Stimulated activated naive CD8-positive, alpha-beta T cell treated with anti-CD3 and anti-CD28 coated beads, Interleukin-15, Interleukin-2, amounts not matched to agents 100 U/mL and 50 U/mL, for 24 hours (primary cell): ENCODE measurements around the gene CCDC40.
"Not testable (repeated sequence)": the region's sequence is repeated elsewhere in the genome, so short reads cannot be mapped to it uniquely, and the experiment has no call there.

Experiments used
- ATAC-seq: fragments of 150-1000 bp; cut with Tn5 transposase; one replicate; pipeline ENCODE4 v1.10.0; 2021
- DNase-seq: peaks from one replicate; pipeline ENCODE4 v3.0.0; 2021

CCDC40 gene, protein sequence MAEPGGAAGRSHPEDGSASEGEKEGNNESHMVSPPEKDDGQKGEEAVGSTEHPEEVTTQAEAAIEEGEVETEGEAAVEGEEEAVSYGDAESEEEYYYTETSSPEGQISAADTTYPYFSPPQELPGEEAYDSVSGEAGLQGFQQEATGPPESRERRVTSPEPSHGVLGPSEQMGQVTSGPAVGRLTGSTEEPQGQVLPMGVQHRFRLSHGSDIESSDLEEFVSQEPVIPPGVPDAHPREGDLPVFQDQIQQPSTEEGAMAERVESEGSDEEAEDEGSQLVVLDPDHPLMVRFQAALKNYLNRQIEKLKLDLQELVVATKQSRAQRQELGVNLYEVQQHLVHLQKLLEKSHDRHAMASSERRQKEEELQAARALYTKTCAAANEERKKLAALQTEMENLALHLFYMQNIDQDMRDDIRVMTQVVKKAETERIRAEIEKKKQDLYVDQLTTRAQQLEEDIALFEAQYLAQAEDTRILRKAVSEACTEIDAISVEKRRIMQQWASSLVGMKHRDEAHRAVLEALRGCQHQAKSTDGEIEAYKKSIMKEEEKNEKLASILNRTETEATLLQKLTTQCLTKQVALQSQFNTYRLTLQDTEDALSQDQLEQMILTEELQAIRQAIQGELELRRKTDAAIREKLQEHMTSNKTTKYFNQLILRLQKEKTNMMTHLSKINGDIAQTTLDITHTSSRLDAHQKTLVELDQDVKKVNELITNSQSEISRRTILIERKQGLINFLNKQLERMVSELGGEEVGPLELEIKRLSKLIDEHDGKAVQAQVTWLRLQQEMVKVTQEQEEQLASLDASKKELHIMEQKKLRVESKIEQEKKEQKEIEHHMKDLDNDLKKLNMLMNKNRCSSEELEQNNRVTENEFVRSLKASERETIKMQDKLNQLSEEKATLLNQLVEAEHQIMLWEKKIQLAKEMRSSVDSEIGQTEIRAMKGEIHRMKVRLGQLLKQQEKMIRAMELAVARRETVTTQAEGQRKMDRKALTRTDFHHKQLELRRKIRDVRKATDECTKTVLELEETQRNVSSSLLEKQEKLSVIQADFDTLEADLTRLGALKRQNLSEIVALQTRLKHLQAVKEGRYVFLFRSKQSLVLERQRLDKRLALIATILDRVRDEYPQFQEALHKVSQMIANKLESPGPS

DNA sequence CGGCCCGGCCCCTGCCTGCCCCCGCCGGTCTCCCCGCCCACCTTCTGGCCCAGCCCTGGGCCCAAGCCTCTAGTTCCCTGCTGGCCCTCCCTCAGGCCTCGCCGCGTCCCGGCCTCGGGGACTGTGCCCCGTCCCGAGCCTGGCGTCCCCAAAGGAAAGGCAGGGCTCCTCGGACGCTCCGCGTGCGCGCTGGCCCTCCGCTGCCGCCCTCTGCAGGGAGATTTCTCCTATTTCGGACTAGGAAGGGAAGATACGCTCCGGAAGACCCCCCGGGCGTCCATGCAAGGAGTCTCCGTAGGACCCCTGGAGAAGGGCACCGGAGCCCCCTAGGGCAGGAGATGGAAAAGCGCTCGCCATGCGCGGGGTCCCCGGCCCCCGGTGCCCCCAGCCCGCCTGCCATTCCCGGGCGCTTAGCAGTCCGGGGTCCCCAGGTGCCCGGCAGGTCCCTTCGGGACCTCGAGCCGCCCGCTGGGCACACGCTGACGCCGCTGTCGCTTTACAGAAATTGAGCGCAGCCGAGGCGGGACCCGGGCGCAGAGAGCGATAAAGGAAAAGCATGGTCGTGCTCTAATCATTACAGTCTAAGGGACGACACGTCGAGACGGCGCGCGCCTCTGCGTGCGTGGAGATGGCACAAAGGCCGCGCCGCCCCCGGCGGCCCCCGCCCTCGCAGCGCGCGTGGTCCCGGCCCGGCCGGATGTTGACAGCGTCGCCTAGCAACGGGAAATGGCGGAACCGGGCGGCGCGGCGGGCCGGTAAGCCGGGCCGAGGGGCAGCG, at the start of gene CCDC40:
Gene CCDC40, plus strand, starts transcription at position 706 of the 778 bp plus-strand sequence. Its CDS starts 21 bp downstream, at position 727.
- ATAC-seq, result peak; percentile 82
- DNase-seq, result peak; percentile 82

GRCh38 chr17:79987187-79987934, 49.1 kb upstream of the CCDC40 start:
- no peak for ATAC-seq
- no peak for DNase-seq

DNA sequence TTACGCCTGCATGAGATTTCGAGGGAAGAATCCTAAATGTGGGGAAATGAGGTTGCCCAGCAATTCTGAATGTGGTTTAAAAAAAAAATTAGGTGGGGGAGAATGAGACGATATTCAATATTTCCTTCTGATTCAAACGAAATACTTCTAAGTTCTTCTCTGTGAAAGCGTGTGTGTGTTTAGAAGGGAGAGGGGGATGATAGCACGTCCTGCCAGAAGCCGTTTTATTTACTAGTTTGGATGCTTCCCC, 48.6 kb upstream of the CCDC40 start:
- DNase-seq (no peak), ATAC-seq (no peak)

DNA sequence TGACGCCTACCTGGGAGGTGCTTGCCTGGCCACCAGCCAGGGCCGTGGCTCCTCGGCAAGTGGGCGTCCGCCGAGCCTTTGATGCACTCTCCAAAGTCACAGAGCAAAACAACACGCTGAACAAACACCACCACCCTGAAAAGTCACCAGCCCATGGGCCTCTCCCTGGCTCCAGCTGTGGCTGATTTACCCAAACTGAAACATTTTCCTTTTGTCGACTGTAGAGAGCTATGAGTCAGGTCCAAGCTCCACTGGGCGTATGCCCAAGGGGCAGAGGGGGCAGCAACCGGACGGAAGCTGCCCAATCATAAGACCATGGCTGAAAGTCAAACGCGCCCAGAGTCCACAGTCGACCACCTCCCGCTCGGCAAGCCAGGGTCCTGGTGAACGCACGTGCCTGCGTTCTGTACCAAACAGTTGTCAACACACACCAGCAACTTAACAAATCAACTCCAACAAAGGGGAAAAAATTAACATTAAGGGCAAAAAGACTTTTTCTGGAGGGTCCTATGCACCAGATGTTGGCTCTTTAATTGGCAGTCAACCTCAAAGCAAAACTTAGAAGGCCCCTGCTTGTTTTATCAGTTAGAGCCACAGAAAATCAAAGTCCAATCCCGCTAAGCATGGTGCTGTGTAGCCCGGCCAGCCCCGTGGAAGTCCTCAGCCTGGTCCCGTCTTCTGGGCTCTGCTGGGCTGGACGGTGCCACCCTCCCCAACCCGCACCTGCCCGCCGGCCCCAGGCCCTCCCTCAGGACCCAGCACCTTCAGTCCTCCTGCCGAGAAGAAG, 48.1 kb upstream of the CCDC40 start:
- DNase-seq (peak; percentile 37), ATAC-seq (peak; percentile 11)

DNA sequence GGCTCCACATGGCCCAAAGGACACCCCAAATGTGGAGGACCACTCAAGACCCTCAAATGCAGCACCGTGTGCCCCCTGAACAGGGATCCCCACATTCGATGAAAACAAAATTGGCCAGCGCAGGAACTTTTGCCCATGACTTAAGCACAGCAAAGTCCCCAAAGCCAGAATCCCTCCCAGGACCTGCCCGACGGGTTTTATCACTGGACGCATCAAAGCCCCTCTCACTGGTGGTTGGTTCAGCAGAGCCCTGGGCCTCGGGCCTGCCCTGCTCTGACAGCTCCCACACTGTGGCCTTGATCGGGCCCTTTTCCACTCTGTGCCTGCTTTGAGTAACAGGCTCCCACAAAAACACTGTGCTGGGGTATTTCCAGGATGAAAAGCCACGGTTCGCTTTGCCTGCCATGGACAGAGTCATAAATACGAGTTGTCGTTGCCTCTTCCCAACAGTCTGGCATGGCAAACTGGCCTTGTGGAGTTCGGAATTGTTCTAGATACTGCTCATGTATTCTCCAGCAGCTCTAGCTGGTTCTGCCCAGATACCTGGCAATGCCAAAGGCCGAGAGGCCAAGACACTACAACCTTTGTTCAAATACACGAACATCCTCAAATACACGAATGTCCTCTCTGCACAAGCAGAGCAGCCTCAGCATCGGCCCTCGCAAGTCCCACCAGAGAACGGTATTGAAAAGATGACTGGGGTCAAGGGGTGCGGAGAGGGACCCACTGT, 47.2 kb upstream of the CCDC40 start:
- no peak for DNase-seq
- ATAC-seq, result no peak

- no peak for DNase-seq
- no peak for ATAC-seq
Measured at GRCh38 chr17:79990051-79990592, 46.3 kb upstream of the CCDC40 start.

DNA sequence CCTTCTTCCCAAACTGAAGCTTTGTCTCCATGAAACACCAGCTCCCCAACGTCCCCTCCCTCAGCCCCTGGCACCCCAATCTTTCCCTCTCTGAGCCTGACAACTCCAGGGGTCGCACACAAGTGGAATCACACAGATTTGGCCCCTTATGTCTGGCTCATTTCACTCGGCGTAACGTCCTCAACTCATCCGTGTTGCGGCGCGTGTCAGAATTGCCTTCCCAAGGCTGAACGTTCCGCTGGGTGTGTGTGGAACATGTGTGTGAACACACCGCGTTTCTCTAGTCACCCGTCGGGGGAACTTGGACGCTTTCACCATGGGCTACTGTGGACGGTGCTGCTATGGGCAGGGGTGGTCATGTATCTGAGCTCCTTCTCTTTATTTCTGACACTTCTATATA, 45.7 kb upstream of the CCDC40 start:
- ATAC-seq, result no peak

DNA sequence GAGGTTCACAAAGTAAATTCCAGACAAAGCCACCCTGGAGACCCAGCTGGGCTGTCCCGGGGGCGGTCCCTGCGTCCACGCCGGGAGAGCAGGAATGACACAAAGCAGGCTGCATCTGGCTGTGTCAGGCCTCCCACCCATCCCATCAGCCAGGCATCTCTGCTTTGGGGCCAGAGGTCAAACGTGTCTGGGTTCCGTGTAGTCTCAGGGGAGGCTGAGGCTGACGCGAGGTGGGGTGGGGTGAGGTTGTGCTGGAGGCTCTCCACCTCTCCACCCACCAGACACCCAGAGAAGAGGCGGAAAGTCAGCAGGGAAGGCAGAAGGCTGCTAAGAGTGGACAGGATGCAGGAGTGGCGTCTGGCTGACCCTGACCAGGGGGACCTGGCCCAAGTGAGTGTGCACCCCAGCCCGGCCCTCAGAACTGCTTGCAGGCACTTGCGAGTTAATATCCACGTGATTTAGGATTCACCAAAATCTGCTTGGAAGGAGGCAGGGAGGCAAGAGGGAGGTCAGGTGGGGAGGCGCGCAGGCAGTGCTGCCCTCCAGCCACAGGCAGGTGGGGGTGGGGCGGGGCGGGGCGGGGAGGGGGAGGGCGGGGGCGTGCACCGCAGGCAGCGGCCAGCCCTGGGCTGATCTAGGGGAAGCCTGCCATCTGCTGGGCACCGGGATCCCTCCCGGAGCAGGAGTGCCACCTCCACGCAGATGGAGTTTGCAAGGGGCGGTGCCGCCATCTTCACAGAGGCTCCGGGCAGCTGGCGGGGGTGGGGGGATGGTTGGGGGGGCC, 45.1 kb upstream of the CCDC40 start:
- ATAC-seq, result peak; percentile 80
- peak; percentile 89 for DNase-seq

More for the DNA sequence above, 45.7 kb upstream of the CCDC40 start:
- no peak for DNase-seq

DNA sequence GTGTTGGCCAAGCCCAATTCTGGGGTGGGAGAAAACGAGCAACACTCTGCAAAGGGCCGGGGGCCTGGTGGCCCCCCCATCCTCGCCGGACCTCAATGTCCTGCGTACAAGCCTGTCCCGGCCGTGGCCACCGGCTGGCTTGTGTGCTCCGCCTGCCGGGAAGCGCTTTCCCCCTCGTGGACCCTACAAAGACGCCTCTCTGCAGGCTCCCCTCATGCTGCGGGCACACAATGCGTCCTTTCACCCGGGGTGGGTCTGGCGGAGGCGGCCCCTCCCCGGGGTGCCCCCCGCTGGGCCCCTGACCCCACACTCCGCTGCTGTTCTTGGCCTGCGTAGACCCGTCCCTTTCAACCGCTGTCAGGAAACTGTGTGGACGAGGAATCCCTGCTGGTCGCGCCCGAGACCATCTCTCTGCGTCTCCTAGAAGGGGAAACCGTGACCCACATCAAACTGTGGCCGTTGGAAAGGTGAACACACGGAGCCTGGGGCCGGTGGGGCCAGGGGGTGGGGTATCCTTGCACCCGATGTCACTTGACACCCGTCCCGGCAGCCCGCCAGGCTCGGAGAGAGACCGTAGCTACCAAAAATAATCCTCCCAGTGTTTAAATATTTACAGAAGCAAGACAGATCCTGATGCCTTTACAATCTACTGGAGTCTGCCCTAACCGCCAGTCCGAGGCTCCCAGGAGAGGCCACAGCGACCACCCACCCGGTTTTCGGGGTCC, 44.4 kb upstream of the CCDC40 start:
- peak; percentile 33 for DNase-seq
- ATAC-seq, result peak; percentile 5

- no peak for ATAC-seq
- DNase-seq, result no peak
Measured at GRCh38 chr17:79992649-79993389, 43.6 kb upstream of the CCDC40 start.

GRCh38 chr17:79993390-79994227, 42.8 kb upstream of the CCDC40 start:
- ATAC-seq (peak; percentile 67), DNase-seq (peak; percentile 78)

GRCh38 chr17:79994228-79994569, 42.2 kb upstream of the CCDC40 start:
- ATAC-seq, DNase-seq: not testable (repeated sequence)

DNA sequence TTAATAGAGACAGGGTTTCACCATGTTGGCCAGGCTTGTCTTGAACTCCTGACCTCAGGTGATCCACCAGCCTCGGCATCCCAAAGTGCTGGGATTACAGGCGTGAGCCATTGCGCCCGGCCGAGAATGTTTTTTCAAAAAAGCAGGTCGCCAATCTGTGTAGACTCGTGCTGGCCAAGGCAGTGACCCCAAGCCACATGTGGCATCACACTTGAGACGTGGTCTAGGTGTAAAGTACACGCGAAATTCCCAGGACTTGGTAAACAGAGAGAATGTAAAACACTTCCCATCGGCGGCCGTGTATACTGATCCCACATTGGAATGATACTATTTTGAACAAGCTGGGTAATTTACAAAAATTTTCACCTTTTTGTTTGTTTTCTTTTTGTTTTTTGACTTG, 41.8 kb upstream of the CCDC40 start:
- no peak for DNase-seq

GRCh38 chr17:79995696-79996095, 40.7 kb upstream of the CCDC40 start:
- no peak for DNase-seq
- no peak for ATAC-seq

More for the DNA sequence above, 41.8 kb upstream of the CCDC40 start:
- ATAC-seq, result no peak

GRCh38 chr17:79996291-79996690, 40.2 kb upstream of the CCDC40 start:
- DNase-seq (no peak), ATAC-seq (no peak)

GRCh38 chr17:79997011-79997660, 39.3 kb upstream of the CCDC40 start:
- peak; percentile 73 for DNase-seq

More at GRCh38 chr17:79997011-79997660, 39.3 kb upstream of the CCDC40 start:
- peak; percentile 94 for ATAC-seq
